ENCODE measurements around the gene ISYNA1.

ISYNA1 gene

GRCh38 chr19:18437491-18438330, at the start of gene ISYNA1:
Gene ISYNA1, minus strand, starts transcription at chr19:18438133. Its CDS starts 154 bp downstream, at chr19:18437979.
- peak in 1 of 2 experiments; percentile 38 for DNase-seq

- DNase-seq: no peak
Measured at GRCh38 chr19:18486746-18487145, 48.8 kb upstream of the ISYNA1 start.

GRCh38 chr19:18484992-18485391, 47.1 kb upstream of the ISYNA1 start:
- no peak for DNase-seq

GRCh38 chr19:18483119-18483890, 45.4 kb upstream of the ISYNA1 start:
- DNase-seq: no peak

GRCh38 chr19:18481505-18482222, 43.7 kb upstream of the ISYNA1 start:
- no peak for DNase-seq

GRCh38 chr19:18480006-18480691, 42.2 kb upstream of the ISYNA1 start:
- DNase-seq: no peak

- peak; percentile 91 to 93 for DNase-seq
Measured at GRCh38 chr19:18478545-18479311, 40.8 kb upstream of the ISYNA1 start.

- DNase-seq: no peak
Measured at GRCh38 chr19:18477974-18478373, 40.0 kb upstream of the ISYNA1 start.

- peak; percentile 72 to 74 for DNase-seq
Measured at GRCh38 chr19:18477042-18477779, 39.3 kb upstream of the ISYNA1 start.

GRCh38 chr19:18476507-18477041, 38.6 kb upstream of the ISYNA1 start:
- DNase-seq: no peak

GRCh38 chr19:18475762-18476331, 37.9 kb upstream of the ISYNA1 start:
- no peak for DNase-seq

- DNase-seq: no peak
Measured at GRCh38 chr19:18475004-18475453, 37.1 kb upstream of the ISYNA1 start.

GRCh38 chr19:18474366-18474887, 36.5 kb upstream of the ISYNA1 start:
- no peak for DNase-seq

- DNase-seq: no peak
Measured at GRCh38 chr19:18473706-18474087, 35.8 kb upstream of the ISYNA1 start.

GRCh38 chr19:18473003-18473705, 35.2 kb upstream of the ISYNA1 start:
- DNase-seq: no peak

GRCh38 chr19:18470787-18471186, 32.9 kb upstream of the ISYNA1 start:
- no peak for DNase-seq

GRCh38 chr19:18469069-18469846, 31.3 kb upstream of the ISYNA1 start:
- DNase-seq: peak; percentile 62 to 66

- DNase-seq: no peak
Measured at GRCh38 chr19:18468517-18468916, 30.6 kb upstream of the ISYNA1 start.

- no peak for DNase-seq
Measured at GRCh38 chr19:18467978-18468377, 30.0 kb upstream of the ISYNA1 start.
